Measurements from ENCODE around the gene PNMT. TPM values are rescaled to one million over a fixed set of nuclear protein-coding genes. Genes with fewer than 3 reads are reported as not detected.

The PNMT gene
- total and polyA plus RNA-seq, 2 of the 13 experiments (the other 11 are each of a cell fraction or from before 2014, with no cell fraction given) = 0.25 TPM; not detected in 1

DNA sequence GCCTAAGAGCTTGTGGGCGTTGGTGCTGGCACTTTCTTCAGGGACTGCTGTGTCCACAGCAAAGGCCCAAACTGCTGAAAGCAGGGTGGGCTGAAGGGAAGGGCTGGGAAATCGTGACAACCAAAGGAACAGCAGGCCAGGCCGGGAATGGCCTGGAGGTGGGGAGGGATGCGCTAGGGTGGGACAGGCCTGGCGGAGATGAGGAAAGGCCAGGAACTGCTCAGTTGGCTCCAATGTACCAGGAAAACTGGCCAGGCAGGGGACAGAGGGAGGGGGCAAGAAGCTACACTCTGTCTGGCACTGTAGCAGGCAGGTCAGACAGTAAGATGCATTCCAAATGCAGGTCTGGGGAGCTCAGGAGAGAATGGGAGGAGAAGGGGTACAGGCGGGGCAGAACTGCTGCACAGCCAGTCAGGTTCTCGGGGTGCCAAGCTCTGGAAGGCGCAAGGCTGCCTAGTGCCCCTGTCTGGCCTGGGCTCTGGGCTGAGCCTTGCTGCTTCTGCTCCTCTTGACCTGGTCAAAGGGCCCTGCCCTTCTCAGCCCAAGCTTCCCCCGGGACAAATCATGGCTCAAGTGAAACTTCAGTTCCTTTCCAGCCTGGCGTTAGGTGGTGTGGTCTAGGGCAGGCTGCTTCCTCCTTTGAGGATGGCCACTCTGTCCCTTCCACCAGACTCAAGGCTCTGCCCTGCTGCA is 7.3 kb downstream of the PNMT start (continued):
- TF ChIP-seq SRSF4 (IDR thresholded peaks at IDR 0.05; ENCODE audit: low read depth, low read length, poor library complexity, severe bottlenecking) (no peak), KLF16 (CRISPR knock-in tag; IDR thresholded peaks at IDR 0.05) (no peak), PHF20 (CRISPR knock-in tag; IDR thresholded peaks at IDR 0.05) (0 out of 2 replicates have a peak, but pooled peaks have one; percentile 30)
- TF ChIP-seq, protein P1, sequence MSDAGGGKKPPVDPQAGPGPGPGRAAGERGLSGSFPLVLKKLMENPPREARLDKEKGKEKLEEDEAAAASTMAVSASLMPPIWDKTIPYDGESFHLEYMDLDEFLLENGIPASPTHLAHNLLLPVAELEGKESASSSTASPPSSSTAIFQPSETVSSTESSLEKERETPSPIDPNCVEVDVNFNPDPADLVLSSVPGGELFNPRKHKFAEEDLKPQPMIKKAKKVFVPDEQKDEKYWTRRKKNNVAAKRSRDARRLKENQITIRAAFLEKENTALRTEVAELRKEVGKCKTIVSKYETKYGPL (CRISPR knock-in tag; IDR thresholded peaks at IDR 0.05) = no peak
- TF ChIP-seq, protein P2, sequence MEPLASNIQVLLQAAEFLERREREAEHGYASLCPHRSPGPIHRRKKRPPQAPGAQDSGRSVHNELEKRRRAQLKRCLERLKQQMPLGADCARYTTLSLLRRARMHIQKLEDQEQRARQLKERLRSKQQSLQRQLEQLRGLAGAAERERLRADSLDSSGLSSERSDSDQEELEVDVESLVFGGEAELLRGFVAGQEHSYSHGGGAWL (CRISPR knock-in tag; IDR thresholded peaks at IDR 0.05) = no peak

DNA sequence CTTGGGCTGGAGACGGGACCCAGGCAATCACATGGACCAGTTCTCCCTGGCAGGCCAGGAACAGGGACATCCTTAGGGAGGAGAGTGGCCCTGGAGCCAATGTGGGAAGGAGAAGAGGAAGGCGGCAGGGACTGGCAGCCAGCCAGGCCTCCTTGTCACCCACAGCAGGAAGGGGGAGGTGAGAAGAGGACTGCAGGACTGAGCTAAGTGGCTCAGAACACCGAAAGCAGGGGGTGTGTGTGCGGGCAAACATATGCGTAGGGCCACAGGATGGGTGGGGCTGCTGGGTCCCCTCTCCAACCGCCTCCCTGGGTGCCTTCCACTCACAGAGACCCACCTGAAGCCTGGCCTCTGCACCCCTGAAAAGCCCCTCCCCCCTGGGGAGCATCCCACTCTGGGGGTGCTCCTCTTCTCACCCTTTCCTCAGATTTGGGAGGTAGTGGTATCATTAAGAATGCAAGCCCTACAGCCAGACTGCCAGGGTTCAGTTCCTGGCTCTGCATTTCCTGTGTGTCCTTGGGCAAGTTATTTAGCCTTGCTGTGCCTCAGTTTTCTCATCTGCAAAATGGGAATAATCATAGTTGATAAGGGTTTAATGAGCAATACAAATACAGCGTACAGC is 8.1 kb downstream of the PNMT start:
- in situ Hi-C loops (cut with HindIII; ENCODE audit: extremely low pct_ligation_motif_present, low pct_unique_long_range_greater_than_20kb) (no loop called here), intact Hi-C loops (cut with micrococcal nuclease; ENCODE audit: unreplicated experiment) (no loop called here)
- Histone ChIP-seq H2AFZ (ENCODE audit: low read length) (no peak overlapping the region), H3K36me3 (replicated peaks in 1 of 2; ENCODE audit: control insufficient read depth in 1 of 2, insufficient read depth in 2 of 2, low read length in 2 of 2) (no peaks in the 10 kb centered on the region), H3K4me2 (ENCODE audit: low read depth, low read length) (0 out of 2 replicates have a peak overlapping the region, but pooled peaks have one; percentile 6), H3K4me3 (replicated peaks in 1 of 3; ENCODE audit: insufficient read depth in 1 of 3, low read depth in 2 of 3, low read length in 3 of 3) (no peak overlapping the region), H3K4me1 (ENCODE audit: insufficient read depth, low read length) (peaks cover 81% of the 10 kb centered on the region), H3K27ac (ENCODE audit: extremely low read length, insufficient read depth, low read length) (peak overlapping the region; percentile 41), H4K20me1 (ENCODE audit: insufficient read depth, low read length) (no peaks in the 10 kb centered on the region), H3K79me2 (ENCODE audit: insufficient read depth, low read length) (no peaks in the 10 kb centered on the region), H3K9ac (ENCODE audit: insufficient read depth, low read depth, low read length) (no peak overlapping the region; the same call in 1 of the 2 replicates), H3K9me3 (ENCODE audit: low read length) (no peaks in the 10 kb centered on the region), H3K27me3 (ENCODE audit: control insufficient read depth in 1 of 2, insufficient read depth in 2 of 2, low read length in 2 of 2) (peaks cover 0 to 3% of the 10 kb centered on the region in 2 experiments; a peak in 2 of 5 replicates)
- DNase-seq (ENCODE audit: low spot score) = no peak
- no peak for ATAC-seq
- no TSS peak for BruUV-seq (replicated peaks)
- POLR2A ChIA-PET = interaction anchor here (1.8 to 9.4 kb wide), 5 partner anchors 10 to 61 kb away, joined by 8 to 96 read pairs (median 43); partner anchors contain the start of genes ERBB2, GRB7 and PGAP3
- 91% methylated on average over 7 of the region's 7 CpGs for WGBS (ENCODE audit: low lambda C conversion rate)
- CTCF ChIA-PET (ENCODE audit: low intra/inter-chr PET ratio, low total read pairs) = interaction anchor here (1.2 kb wide), 1 partner anchor 55 kb away, joined by 4 read pairs; no protein-coding TSS in a partner anchor
- no peak for FAIRE-seq
- TF ChIP-seq RCOR2 (CRISPR knock-in tag; IDR thresholded peaks at IDR 0.05) = 0 out of 2 replicates have a peak, but pooled peaks have one; percentile 67
- TF ChIP-seq ZMYM3 (CRISPR knock-in tag; IDR thresholded peaks at IDR 0.05) = peak; percentile 84
- no peak for TF ChIP-seq MIXL1 (CRISPR knock-in tag; IDR thresholded peaks at IDR 0.05)
- TF ChIP-seq KDM1A (CRISPR knock-in tag; IDR thresholded peaks at IDR 0.05) = peak; percentile 75; the same call in 1 of the 2 replicates
- 0 out of 2 replicates have a peak, but pooled peaks have one; percentile 32 for TF ChIP-seq ZSCAN25 (CRISPR knock-in tag; IDR thresholded peaks at IDR 0.05)
- TF ChIP-seq, protein P3, sequence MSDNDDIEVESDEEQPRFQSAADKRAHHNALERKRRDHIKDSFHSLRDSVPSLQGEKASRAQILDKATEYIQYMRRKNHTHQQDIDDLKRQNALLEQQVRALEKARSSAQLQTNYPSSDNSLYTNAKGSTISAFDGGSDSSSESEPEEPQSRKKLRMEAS (IDR thresholded peaks at IDR 0.05) = peak; percentile 29; the same call in 1 of the 2 replicates
- TF ChIP-seq CHD4 (IDR thresholded peaks at IDR 0.05; ENCODE audit: borderline replicate concordance, low read length) = peak; percentile 94; the same call in 1 of the 2 replicates
- TF ChIP-seq ZNF629 (CRISPR knock-in tag; conservative IDR thresholded peaks at IDR 0.05) = peak; percentile 98
- no peak for TF ChIP-seq ZNF550 (CRISPR knock-in tag; IDR thresholded peaks at IDR 0.05; ENCODE audit: borderline replicate concordance)
